HG02678 (cell line): ENCODE measurements around the gene HACL1.

Experiments
- ATAC-seq: cut with Tn5 transposase; IDR thresholded peaks from one replicate; pipeline ENCODE4 v1.9.1; 2021; ENCODE audit warnings: mild to moderate bottlenecking, moderate library complexity; ENCODE audit not compliant: unreplicated experiment

Gene HACL1

DNA sequence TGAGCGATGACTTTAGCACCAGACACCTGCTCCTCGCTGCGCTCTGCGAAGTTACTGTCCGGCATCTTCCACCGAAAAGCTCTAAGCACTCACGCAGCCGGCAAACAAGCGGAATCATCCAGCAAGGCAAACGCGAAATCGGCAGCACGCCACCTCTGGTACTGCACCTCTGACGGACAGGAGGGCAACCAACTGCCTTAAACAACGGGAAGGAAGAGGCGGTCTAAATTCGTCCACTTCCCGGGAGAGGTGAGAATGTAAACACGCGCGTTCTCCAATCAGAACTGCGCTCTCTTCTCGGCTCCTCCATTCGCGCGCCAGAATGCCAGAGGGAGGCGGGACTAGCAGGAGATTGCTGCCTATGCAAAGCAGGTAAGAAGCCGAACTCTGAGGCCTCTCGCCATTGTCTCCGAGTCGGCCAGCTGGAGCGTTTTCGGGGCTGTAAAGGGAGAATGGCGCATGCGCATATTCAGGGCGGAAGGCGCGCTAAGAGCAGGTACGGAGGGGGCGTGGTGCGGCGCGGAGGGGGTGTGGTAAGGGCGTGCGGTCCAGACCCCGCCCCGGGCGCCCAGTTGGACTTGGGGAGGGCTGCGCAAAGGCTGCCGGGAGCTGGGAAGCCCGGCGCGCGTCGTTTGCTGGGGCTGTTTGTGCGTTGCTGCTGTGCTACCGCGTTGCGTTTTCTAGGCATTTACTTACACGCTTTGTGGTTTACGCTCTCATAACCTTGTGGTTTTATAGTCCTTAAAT is at the start of gene HACL1, which contains the start of gene BTD:
TSS of gene HACL1 (minus strand) at position 171 of the 747 bp plus-strand sequence. CDS start at position 65, 106 bp downstream.
TSS of gene BTD (plus strand) at position 347 of the 747 bp plus-strand sequence. CDS start 33,695 bp downstream, outside the sequence.
- ATAC-seq, result peak; percentile 93

DNA sequence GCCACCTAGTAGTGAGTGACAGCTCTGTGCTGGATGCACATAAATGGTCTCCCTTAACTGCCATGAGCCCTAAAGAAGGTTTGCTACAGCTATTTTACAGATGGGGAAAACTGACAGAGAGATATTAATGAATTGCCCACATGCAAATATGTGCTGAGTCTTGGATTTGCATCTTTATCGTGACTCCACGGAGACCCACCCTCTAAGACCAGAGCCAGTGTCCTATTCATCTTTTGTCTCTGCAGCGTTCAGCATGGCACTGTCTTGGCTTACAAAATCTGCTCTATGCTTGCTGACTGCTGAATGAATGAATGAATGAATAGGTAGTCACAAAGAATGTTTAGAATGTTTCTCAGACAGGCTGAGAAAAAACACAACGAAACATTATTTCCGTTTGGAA is 48.5 kb upstream of the HACL1 start:
- ATAC-seq, result no peak

DNA sequence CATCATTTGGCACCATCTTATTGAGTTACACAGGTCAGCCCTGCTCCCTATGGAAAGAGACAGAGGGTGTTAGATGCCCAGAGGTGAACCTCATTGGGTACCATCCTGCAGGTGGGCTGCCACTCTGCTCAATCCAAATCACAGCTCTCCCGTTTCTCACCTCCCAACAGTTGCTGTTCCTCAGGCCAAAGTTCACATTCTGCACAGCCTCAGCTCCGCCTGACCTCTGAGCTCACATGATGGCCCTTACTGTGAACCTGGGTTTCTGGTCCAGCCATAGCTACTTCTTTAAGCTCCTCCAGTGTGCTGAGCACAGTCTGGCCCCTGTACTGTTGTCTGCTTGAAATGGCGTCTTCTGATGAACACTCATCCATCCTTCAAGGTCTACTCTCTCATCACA is 48.0 kb upstream of the HACL1 start:
- ATAC-seq, result no peak

GRCh38 chr3:15647611-15648167 is 46.3 kb upstream of the HACL1 start:
- peak; percentile 93 for ATAC-seq

GRCh38 chr3:15646851-15647511 is 45.6 kb upstream of the HACL1 start:
- ATAC-seq, result peak; percentile 37

DNA sequence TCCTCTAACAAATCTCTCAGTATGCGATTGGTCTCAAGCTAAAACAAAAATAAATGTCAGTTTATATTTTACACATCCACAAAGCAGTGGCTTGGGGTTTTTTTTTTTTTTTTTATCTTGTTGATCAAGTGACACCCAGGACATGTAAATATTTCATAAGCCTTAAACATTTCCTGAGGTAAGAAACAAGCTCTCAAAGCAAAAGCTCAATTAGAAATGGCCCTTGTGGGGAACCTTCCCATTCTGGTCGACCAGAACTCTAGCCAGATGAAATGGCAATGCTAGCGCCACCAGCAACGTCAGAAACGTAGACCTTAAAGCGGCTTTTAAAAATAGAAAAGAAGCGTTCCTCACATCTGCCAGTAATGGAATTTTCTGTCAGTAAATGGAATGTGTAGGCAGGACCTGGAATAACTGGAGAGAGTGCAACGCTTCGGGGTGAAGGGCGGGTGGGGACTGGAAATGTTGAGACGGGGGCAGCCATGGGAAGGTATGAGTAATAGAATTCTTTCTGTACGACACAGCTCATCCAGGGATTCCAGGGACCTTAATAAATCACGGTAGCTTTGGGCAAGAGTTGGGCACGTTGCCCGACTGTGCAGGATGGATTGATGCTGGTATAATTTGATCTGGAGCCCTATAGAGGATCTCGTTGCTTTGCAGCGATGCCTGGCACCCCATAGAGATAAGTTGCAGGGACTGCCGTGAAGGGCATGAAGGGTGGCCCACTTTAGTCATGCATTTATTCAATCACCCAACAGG is 44.6 kb upstream of the HACL1 start:
- ATAC-seq, result no peak

- no peak for ATAC-seq
Observed at GRCh38 chr3:15645246-15645645, 43.9 kb upstream of the HACL1 start.

GRCh38 chr3:15638891-15639262 is 37.5 kb upstream of the HACL1 start:
- ATAC-seq, result peak; percentile 40

DNA sequence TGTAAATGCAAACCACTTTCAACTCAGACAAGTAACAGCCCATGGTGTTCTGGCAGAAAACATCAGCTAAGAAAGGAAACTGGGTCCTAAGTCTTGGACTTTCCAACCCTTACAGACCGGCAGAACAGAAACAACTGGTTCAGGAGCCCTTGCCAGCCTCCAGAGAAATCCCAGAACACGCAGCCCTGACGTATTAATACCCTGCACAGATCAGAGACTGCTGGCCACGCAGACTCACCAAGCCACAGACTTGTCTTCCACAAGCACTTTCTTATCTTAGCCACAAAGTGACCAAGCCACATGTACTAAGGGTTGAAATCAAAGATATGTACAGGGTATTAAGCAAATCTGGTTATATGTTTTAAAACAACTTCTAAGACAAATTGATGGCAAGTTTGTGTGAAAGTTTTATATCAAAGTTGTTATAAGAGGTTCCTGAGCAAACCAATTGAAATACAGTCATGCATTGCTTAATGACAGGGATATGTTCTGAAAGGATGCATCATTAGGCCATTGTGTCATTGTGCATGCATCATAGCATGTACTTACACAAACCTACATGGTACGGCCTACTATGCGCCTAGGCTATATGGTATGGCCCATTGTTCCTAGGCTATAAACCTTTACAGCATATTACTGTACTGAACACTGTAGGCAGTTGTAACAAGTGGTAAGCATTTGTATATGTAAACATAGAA is 37.0 kb upstream of the HACL1 start:
- ATAC-seq, result no peak

DNA sequence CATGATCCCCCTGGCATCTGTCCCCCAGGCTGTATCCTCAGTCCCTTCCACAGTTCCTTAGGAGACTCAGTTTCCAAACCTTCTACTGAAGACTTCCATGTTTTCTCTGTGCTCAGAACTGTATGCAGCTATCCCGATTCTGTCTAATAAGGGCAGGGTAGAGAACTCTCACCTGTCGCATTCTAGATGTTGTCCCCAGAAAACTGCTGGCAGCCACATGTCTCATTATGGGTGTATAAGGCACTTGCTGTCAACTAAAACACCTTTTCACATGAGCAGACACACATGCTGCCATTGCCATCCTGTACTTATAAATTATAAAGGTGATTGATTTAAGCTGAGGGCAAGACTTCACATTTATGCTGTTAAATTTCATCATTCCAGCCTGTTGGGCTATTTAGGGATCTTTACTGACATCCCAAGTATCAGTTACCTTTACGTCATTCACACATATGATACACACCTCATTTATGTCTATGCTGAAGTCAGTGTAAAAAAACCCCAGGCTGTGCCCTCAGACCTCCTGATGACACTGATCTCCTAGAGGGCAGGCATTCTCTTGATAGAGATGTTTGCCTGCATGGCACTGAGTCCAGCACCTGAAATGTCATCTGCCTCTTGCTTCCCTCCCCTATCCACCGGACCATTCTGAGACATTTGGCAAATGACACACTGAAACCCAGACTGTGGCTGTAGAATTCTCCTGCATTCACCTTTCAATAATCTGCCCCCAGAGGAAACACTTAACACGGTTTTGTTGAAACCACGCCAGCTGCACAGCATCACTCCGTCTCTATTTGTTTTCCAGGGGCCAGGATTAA is 36.0 kb upstream of the HACL1 start:
- ATAC-seq, result no peak

DNA sequence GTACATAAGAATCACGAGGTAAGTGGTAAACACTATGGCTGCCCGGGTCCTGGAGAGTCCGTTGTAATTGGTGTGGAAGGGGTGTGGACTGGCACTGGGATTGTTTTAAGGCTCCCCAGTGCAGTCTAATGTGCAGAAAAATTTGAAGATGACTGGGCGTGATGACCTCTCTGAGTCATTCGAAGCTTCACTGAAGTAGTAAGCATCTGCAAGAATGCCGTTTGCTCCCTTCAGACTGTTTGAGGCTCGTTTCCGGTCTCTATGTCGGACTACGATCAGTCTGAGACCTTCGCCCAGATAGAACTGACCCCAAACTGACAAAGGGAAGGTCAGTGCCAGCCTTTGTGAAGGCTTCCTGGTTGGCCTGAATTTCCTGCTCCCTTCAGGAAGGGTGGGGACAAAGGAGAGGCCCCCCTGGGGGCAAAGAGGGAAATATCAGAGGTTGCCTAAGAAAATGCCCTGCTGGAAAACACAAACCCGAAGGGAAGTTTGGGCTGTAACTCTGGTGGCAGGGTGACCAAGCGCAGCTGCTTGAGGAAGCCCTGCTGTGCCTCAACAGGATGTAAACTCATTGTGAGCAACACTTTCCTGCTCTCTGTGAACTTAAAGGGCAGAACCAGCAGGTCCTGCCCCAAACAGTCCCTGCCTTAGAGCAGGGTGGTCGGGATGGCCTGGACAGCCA is 34.8 kb upstream of the HACL1 start:
- ATAC-seq, result no peak

- ATAC-seq, result no peak
Observed at GRCh38 chr3:15635121-15635661, 33.8 kb upstream of the HACL1 start.

DNA sequence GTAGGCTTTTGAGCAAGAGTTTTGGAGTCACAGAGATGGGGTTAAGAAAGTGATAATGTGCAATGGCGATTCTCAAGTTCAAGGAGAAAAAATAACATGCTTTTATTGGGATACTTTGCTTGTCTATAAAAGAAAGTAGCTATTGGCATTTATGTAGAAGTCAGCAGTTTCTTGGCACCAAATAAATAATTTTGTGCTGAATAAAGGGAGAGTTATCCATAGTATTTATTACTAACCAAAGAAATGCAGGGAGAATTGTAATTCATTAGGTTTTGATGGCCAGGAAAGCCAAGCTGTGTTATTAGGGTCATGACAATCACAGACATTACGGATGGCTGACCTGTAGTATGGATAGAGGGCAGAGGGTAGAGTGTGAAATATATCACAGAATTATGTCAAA is 33.3 kb upstream of the HACL1 start:
- ATAC-seq, result no peak

- no peak for ATAC-seq
Observed at GRCh38 chr3:15633766-15634598, 32.6 kb upstream of the HACL1 start.

DNA sequence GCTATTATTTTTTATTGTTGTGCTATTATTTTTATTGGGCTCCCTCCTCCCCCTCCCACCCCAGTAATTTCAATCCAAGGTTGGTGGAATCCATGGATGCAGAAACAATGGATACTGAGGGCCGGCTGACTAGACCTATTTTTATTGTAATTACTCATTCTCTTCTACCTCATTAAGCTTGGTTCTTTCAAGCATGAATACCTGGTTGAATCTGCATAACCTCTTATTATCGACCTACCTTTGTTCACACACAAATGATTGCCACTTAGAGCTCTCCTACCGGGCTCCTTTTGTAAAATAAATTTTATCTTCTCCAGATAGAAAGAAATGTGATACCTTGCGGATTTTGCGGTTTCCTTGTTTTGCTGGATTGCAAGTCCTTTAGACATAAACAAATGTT is 31.8 kb upstream of the HACL1 start:
- ATAC-seq, result no peak

DNA sequence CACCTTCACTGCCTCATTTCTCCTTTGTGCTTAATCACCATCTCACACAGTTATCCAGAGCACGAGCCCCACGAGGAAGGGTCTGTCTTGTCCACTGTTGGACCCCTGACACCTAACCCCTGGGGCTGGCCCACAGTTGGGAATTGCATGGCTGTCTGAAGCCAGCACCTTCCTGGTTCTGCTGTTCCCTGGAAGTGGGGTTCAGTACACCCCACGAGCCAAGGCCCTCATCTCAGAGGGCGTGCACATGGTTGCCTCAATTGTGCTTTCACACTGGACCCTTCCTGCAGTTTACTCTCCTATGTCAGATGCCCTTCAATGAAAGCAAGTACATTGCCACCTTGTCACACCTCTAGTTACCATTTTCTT is 30.8 kb upstream of the HACL1 start:
- no peak for ATAC-seq

DNA sequence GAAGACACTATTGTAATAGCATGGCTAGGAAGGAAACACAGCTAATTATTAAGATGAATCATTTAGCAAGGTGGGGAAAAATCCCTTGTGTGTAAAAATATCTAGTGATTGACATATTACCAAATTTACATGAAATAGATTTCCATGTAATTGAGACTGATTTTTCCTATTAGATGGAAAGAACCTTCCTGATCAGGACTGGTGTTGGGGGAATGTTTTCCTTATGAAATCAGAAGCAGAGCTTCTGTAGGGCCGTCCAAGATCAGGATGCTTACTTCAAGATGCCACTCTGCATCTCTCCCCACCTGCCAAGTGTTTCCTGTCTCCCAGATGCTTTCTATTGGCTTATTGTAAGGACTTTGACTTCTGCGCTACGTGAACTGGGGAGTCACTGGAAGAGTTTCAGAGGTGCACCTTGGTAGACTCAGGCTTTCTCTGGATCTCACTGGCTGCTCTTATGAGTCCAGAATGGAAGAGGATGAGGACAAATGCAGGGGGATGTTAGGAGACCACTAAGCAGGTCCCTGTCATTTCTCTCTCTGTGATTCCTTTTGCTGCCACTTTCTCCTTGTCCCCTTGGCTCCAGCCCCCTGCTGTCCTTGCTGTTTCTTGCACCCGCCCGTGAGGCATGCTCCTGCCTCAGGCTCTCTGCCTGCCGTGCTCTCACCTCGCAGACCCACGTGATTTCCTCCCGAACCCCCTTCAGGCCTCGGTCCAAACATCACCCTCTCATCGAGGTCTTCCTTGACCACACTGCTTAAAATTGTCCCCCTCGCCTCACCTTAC is 30.2 kb upstream of the HACL1 start:
- no peak for ATAC-seq
